Endothelial cell of hepatic sinusoid (primary cell): ENCODE data around the gene TBCD.

ENCODE experiments used
- in situ Hi-C: cut with HindIII; loops from 2 replicates; pipeline ENCODE4 v1.10.0; 2017; ENCODE audit warnings: low sequenced_read_pairs

The TBCD gene

DNA sequence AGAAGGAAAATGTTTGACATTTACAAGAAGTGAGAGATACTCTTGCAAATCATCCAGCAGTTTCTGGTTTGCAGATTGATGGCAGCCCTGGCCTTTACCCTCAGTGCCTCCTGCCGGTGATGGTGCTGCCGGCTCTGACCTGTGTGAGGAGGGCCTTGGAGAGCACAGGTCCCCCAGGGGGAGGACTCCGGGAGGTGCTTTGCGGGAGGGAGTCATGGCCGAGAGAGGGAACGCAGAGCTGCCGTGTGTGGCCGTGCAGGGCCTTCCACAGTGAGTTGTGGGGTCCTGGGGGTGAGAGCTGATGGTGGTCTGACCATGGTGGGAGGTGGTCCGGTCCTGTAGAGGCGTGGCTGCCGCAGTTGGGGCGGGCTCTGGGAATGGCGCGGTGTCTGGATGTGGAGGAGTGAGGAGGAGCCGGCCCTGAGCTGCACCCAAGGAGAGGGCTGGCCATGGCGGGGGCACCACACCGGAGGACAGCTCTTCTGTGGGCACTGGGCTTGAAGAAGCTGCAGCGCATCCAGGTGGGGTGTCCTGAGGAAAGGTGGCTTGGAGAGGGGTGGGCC, 116.0 kb downstream of the TBCD start:
- in situ Hi-C loops = no loop called here

DNA sequence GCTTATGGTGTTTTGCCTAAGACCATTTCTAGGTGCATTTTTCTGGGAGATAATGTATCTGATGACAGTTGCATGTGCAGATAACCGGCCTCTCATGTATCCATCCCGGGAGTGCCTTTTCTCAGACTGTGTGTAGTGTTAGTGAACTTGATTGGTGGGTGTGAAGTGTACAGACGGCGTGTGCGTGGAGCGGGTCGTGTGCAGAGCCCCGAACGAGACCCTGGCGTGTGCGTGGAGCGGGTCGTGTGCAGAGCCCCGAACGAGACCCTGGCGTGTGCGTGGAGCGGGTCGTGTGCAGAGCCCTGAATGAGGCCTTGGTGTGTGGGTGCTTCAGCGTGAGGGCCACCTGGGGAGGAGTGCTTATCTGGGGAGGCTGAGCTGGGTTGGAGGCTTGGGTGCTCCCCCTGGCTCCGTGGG, 116.9 kb downstream of the TBCD start:
- in situ Hi-C loops = no loop called here

DNA sequence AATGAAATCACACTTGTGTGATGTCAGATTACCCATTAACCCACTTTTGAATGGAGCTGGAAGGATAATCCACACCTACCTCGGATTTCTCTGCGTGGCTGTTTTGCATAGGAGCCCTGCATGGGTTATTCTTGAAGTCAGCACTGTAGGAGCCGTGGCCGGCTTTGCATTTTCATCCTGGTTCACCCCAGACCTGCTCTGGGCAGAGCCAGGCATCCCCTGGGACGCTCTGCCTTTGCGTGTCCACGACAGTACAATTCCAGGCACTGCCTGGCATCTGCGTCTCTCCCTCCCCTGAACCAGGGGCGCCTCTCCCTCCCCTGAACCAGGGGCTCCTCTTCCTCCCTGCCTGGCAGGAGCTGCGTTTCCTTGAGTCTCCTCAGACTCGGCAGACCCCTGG, 117.7 kb downstream of the TBCD start:
- in situ Hi-C loops = no loop called here

DNA sequence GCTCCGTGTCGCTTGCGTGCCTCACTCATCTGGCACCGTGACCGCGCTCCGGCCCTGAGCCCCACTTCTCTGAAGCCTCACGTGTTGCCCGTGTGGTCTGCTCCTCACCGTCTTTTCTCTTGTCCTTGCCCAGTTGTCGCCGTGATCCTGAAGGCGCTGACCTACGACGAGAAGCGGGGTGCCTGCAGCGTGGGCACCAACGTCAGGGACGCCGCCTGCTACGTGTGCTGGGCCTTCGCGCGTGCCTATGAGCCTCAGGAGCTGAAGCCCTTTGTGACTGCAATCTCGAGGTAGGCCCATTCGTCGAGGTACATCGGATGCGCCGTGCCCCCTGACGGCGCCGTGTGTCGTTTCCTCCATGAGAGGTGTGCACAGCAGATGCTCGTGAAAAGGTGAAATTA, 118.2 kb downstream of the TBCD start:
- in situ Hi-C loops = no loop called here

DNA sequence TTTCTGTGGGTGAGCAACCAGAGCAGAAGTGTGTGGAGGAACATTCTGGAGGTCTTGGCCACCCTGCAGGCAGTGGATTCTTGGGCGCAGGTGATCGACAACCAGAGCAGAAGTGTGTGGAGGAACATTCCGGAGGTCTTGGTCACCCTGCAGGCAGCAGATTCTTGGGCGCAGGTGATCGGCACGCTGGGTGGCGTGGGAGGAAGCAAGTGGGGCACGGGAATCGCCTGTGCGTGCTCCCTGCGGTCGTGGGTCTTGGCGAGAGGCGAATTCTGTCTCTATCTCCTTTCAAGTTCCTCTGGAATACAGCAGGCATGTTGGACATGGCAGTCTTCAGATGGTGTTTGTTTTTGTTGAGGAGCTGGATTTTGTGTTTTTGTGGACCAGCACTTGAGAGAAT, 118.7 kb downstream of the TBCD start:
- in situ Hi-C loops = no loop called here

DNA sequence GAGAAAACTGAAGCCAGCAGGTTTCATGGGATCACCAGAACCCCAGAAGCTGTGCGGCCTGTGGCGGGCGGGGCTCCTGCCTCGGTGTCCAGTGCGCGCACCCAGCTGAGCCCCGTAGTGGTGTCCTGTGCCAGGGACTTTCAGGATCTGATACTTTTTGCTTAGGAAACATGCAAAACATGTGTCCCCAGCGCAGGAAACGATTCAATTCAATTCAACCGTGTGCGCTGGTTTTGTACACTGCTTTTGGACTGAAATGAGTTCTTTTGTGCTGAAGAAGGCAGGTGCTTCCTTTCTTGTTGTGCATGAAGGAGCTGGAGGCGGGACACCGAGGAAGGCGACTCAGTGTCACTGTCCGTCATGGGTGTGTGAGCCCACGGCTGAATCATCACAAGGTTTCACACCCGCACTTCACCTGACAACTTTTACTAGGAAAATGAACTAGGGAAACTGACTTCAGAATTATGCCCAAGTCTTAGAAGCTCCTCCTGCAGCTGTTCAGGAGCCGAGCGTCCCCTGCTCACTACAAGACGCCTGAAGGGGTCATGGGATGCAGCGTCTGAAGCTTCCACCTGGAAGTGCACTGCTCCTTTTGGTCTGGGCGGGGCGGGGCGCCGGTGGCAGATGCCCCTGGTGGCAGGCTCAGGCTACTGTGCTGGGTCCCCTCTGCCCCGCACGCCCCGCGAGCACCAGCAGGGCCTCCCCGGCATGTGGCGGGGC, 119.4 kb downstream of the TBCD start:
- in situ Hi-C loops = no loop called here

DNA sequence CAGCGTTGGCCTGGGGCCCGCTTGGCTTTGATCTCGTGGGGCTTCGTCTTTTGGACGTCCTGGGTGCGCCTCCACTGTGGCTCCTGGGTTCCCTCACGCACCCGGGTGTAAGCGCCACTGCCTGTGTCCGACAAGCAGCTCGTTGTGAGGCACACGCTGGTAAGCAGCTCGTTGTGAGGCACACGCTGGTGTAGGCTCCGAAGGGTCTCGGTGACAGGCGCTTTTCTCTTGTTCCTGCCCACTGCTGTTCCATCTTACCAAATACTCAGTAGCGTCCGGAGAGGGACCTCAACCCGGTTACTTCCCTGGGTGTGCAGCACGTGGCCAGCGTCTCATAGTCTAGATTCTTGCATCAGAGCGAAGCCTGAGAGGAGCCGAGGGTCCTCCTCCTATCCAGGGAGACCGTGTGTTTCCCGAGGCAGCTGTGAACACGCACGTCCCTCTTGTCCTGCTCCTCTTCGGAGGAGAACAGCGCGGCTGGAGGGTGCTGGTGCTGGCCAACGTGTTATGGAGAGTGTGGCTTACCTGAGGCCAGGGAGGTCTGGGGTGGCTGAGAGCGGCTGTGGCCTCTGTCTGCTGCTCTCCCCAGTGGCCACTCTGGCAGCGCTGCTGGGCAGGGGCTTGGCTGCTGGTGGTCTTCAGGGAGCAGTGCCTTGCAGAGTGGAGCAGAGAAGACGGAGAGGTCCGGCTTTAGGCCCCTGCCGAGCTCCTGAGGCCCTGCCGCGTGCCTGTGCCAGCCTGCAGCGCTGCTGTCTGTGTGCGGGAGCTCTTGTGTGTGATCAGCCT, 120.1 kb downstream of the TBCD start:
- in situ Hi-C loops = no loop called here

DNA sequence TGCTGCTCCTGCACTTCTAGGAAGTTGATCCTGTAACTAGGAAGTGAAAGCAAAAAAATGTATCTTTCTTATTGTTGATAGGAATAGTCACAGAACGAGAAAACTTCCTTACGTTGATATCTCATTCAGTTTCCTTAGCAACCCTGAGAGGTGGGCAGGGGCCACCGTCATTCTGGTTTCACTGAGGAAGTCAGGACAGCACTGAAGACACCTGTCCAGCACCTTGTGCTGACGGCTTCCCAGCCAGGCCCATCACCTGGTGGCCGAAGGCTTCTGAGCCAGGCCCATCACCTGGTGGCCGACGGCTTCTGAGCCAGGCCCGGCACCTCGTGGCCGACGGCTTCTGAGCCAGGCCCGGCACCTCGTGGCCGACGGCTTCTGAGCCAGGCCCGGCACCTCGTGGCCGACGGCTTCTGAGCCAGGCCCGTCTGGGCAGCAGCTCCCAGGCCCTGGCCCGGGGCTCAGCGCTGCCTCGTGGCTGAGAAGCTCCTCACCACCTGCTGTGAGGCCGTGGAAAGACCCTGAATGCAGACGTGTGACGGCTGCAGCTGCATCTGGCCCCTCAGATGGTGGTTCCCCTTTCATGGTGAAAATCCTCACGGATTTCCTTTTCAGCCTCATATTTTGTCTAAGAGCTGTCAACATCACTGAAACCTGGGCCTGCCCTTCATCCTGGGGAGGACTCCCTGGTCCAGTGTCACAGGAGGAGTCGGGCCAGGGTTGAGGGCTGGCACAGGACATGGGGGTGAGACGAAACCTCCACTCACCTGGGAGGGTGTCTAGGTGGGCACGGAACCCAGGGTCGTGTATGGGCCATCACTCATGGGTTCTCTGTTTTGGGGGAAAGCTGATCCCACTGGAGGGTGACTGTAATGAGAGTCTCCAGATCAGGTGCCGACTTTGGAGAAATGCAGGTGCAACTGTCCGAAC, 121.0 kb downstream of the TBCD start:
- in situ Hi-C loops = no loop called here

DNA sequence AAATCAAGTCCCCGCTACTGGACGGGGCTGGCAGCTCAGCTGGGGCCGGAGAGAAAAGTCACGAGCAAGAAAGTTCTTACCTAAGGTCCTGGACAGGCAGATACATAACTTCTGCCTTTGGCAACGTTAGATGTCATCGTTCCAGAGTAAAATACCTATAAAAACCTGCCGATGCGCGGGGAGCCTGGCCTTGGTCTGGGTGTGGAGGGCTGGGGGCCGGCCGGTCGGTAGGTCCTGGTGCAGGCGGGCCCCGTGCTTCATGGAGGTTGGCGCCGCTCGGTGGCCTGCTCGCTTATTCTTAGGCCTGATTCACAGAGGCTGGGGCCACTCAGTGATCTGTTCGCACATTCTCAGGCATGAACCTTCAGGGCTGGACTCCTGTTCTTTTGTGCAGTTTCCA, 121.7 kb downstream of the TBCD start:
- in situ Hi-C loops = no loop called here

DNA sequence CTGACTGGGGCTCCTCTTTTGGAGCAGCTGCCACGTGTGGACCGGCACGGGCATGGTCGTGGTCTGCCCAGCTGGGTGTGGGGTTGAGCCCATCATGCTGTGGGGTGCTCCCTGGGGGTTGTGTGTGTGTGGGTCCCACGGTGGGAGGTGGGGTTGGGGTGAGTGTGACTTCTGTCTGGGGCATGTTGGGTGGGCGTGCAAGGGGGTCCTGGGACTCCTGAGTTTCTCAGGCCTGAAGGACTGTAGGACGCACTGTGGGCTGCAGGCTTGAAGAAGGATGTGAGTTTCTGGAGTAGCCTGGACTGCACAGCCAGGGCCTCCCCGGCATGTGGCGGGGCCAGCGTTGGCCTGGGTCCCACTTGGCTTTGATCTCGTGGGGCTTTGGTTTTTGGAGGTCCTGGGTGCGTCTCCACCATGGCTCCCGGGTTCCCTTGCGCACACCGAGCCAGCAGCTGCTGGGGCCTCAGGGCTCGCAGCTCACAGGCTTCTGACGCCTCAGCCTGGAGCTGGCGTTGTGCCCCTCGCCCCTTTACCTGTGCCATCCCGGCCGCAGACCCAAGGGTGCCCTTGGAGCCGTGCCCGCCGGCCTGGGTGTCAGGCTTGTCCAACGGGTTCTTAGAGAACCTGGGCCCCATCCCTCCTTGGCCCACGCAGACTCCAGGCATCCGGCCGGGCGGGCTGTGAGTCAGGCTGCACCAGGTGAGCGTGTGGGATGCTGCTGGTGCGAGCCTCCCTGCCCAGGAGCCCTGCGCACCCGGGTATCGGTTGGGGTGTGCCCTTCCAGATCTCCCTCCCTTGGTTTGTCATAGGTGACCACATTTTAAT, 122.4 kb downstream of the TBCD start:
- in situ Hi-C loops = no loop called here

DNA sequence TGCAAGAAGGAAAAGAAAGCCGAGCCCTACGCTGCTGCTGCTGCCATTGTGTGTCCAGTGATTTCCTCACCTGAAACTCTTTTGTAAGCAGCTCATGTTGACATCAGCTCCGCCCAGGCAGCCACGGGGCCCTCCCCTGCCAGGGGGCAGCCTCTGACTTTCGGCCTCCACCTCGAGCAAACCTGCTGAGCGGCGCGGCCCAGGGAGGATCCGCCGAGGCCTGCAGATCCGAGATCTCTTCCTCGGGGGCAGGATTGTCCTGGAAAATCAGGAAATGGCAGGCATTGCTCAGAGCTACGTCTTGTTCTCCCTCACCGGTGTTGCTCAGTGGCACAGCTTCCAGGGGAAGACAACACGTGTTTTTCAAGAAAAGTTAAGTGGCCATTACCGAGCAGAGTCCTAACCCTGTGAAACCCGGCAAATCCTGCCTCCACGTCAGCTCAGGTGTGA, 123.6 kb downstream of the TBCD start:
- in situ Hi-C loops = no loop called here

DNA sequence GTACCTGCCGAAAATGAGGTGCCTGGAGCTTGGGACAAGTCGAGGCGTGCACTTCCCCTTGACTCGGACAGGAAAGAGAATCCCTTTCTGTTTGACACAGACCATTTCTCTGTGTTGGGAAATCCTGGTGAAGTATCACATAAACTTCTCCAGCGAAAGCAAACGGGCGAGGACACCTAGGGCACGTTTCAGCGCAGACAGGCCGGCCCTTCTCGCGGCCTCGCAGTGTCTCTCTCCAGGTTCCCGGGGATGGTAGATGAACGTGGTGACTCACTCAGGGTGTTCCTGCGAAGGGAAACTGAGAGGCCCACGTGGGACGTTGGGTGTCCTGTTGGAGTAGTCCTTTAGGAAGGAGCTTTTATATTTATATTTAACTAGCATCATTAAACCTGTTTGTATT, 124.3 kb downstream of the TBCD start:
- in situ Hi-C loops = no loop called here

DNA sequence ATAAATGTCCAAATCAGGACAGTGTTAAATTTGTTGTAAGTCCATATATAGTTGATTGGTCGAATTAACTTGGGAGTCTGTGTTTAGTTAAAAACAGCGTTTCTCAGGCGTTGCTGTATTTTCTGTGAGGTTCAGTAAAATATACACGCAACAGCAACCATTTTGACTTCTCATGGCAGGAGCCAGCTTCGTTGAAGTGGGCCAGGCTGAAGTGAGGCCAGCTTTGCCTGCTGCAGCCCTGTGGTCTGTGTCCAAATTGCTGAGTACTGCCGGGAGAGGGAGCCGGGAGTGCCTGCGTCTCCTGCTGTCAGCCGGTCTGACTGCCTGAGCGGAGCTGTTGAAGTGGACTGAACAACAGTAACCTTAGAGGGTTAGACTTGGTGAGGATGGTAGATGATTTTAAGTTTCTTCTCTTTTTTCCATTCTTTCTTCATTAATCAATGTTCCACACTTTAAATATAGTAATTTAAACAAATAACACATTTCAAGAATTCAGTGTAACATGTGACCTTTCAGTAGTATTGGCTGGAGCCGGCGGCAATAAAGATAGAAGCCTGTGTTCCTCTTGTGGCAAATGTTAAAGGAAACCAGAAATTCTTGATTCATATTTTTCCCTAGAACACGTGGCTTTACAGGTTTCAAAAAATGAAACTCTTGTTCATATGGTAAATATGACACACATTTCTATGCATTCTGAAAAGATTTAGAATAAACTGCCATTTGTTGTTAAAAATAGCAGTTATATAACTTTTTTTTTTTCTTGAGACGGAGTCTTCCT, 124.9 kb downstream of the TBCD start:
- in situ Hi-C loops = no loop called here

DNA sequence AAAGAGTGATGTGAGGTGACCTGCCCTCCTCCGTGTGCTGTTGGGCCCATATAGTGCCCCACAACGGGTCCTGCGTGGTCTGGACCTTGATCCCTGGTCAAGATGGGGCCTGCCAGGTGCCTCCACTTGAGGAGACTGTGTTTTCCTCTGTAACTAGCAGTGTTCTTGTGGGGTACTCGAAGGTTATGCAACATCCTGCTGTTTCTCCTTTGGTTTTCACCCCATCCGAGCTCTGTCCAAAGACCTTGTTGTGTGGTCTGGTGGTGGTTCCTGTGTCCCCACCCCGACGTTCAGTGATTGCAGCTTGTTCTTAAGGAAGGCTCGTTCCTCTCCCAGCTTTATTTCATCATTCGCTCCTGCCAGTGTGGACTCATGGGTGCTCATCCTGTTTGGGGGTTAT, 126.7 kb downstream of the TBCD start:
- in situ Hi-C loops = no loop called here

DNA sequence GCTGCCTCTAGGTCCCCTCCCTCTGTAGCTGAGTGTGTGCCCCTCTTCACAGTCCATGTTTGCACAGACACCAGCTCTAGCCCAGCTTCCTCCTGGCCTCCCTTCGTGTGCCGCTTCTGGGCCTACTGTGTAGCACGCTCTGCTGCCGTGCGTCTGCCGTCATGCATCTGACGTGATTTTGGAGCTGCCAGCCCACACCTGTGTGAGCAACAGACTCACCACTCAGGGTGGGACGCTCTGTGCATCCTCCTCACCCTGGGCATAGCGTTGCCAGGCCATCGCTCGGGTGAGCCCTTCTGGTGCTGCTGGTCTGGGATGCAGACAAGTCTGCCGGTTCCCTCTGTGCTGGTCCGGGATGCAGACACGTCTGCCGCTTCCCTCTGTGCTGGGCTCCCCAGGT, 127.4 kb downstream of the TBCD start:
- in situ Hi-C loops = no loop called here

DNA sequence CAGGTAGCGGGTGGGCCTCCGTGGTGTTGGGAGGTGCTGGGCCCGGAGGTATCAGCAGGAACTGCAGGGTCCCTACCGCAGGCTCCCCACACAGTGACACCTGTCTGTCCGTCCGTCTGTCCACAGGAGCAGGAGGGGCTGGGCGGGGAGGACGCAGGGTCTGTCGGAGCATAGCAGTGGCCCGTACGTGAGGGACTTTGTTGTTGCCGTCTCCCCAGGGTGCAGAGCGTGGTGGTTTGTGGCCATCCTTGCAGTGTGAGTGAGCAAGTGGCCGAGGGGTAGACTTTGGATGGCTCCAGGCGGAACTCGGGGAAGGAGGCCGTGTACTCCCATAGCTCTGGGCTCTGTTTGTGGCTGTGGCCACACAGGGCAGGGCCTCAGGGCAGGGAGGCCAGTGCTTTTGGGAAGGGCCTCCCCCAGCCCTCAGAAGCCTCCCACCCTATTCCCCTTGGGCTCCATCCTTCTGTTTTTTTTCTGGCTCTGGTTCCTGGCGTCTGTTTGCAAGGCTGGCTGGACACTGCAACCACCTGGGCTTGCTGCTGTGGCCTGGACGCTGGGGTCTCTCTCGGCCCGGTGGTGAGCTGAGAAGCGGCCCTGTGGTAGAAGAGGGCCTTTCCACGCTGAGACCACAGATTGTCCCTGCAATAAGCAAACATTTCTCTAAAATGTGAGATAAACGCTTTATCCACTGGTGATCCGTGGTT, 128.9 kb downstream of the TBCD start:
- in situ Hi-C loops = no loop called here

DNA sequence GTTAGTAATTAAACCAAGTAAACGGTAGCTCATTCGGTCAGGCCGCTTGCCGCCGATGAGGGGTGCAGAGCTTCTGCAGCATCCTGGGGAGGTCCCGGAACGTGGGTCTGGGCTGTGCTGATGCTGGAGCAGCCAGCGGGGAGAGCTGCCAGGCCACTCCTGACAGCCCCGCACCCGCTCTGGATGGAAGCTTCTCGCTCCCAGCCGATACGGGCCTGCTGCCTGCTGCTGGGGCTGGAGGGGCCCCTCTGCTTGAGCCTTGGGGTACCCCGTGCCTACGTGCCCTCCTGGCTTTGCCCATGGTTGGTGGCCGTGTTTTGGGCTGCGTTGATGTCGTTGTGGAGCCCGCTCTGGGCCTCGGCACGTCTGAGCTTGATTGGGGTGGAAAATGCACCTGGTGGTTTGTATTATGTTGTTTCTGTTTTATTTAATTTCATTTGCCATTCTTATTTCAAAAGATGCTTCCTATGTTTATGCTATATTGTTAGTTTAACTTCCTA, 129.5 kb downstream of the TBCD start:
- in situ Hi-C loops = no loop called here

DNA sequence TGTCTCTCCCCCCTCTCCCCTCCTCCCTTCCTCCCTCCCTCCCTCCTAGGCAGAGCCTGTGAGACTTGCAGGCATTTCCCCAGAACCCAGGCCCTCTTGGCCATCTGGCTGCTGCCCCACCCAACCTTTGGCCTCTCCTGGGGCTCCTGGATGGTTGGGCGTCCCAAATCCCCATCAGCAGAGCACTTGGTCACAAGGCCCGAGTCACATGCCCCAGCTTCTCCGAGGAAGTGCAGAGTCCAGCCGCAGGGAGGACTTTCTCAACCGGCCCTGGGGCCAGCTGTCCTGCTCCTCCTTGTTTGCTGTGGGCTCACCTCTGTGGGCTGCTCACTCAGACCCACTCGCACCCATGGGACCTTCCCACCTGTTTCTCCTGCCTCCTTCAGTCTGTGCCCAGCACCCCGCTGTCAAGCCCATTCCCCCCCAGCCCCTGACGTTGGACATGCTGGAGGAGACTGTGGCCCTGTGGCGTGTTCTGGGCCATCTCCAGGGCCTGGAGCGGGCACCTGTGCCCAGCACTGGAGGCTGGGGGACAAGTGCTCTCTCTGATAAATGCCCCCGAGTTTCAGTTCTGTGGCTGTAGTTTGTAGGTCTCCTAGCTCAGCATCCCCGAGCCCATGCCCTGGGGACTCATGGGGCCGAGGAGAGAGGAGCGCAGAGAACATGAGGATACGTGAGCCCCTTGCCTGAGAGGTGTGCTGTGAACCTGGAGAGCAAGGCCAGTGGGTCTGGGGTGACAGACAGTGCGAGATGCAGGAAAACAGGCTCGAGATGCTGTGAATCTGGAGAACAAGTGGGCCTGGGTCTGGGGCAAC, 130.2 kb downstream of the TBCD start:
- in situ Hi-C loops = no loop called here
